Measurements from ENCODE around the gene PHAF1. TPM values are rescaled to one million over a fixed set of nuclear protein-coding genes. Genes with fewer than 3 reads are reported as not detected.

The PHAF1 gene
- polyA plus RNA-seq, 1 donor, result 29.3 TPM

GRCh38 chr16:67194260-67194659 is 84.5 kb downstream of the PHAF1 start:
- no peak for DNase-seq

GRCh38 chr16:67195676-67196075 is 85.9 kb downstream of the PHAF1 start:
- DNase-seq, result no peak

- DNase-seq, result no peak
Observed at GRCh38 chr16:67196881-67197280, 87.1 kb downstream of the PHAF1 start.

- DNase-seq, result no peak
Observed at GRCh38 chr16:67197704-67198103, 88.0 kb downstream of the PHAF1 start.

Other genes starting within 250 kb of the PHAF1 start
- gene PDP2, start 229.4 kb upstream of the PHAF1 start, polyA plus RNA-seq (ENCODE audit: insufficient read length), result 15.0 TPM
- gene CDH16, start 191.1 kb upstream of the PHAF1 start, polyA plus RNA-seq (ENCODE audit: insufficient read length), result 221 TPM
- gene RRAD, start 184.4 kb upstream of the PHAF1 start, polyA plus RNA-seq (ENCODE audit: insufficient read length), result 3.7 TPM
- gene CIAO2B, start 175.5 kb upstream of the PHAF1 start, polyA plus RNA-seq (ENCODE audit: insufficient read length), result 78.3 TPM
- 41.1 TPM for gene CES2, start 174.4 kb upstream of the PHAF1 start, polyA plus RNA-seq (ENCODE audit: insufficient read length)
- gene CES3, start 148.7 kb upstream of the PHAF1 start, polyA plus RNA-seq (ENCODE audit: insufficient read length), result 4.1 TPM
- 12.4 TPM for gene CES4A, start 121.4 kb upstream of the PHAF1 start, polyA plus RNA-seq (ENCODE audit: insufficient read length)
- 83.8 TPM for gene CBFB, start 80.8 kb upstream of the PHAF1 start, polyA plus RNA-seq (ENCODE audit: insufficient read length)
- 6.8 TPM for gene B3GNT9, start 41.1 kb downstream of the PHAF1 start, polyA plus RNA-seq (ENCODE audit: insufficient read length)
- 3.2 TPM for gene TRADD, start 50.0 kb downstream of the PHAF1 start, polyA plus RNA-seq (ENCODE audit: insufficient read length)
- gene FBXL8, start 50.0 kb downstream of the PHAF1 start, polyA plus RNA-seq (ENCODE audit: insufficient read length), result 2.0 TPM
- 1.5 TPM for gene HSF4, start 54.8 kb downstream of the PHAF1 start, polyA plus RNA-seq (ENCODE audit: insufficient read length)
- gene NOL3, start 60.6 kb downstream of the PHAF1 start, polyA plus RNA-seq (ENCODE audit: insufficient read length), result 6.4 TPM
- gene MATCAP1, start 74.0 kb downstream of the PHAF1 start, polyA plus RNA-seq (ENCODE audit: insufficient read length), result 51.5 TPM
- 4.6 TPM for gene EXOC3L1, start 80.2 kb downstream of the PHAF1 start, polyA plus RNA-seq (ENCODE audit: insufficient read length)
- 55.6 TPM for gene E2F4, start 82.2 kb downstream of the PHAF1 start, polyA plus RNA-seq (ENCODE audit: insufficient read length)
- 4.7 TPM for gene ELMO3, start 89.2 kb downstream of the PHAF1 start, polyA plus RNA-seq (ENCODE audit: insufficient read length)
- gene TMEM208, start 117.2 kb downstream of the PHAF1 start, polyA plus RNA-seq (ENCODE audit: insufficient read length), result 35.2 TPM
- 44.5 TPM for gene FHOD1, start 137.5 kb downstream of the PHAF1 start, polyA plus RNA-seq (ENCODE audit: insufficient read length)
- 4.9 TPM for gene SLC9A5, start 139.0 kb downstream of the PHAF1 start, polyA plus RNA-seq (ENCODE audit: insufficient read length)
- 14.2 TPM for gene PLEKHG4, start 169.6 kb downstream of the PHAF1 start, polyA plus RNA-seq (ENCODE audit: insufficient read length)
- gene KCTD19, start 216.8 kb downstream of the PHAF1 start, polyA plus RNA-seq (ENCODE audit: insufficient read length), result 1.6 TPM
- gene LRRC36, start 216.9 kb downstream of the PHAF1 start, polyA plus RNA-seq (ENCODE audit: insufficient read length), result 8.7 TPM

Data from left kidney (tissue), 2 donors.